HG03064 (cell line): ENCODE results near the gene C1QTNF6.

Experiments
- ATAC-seq: cut with Tn5 transposase; IDR thresholded peaks from one replicate; pipeline ENCODE4 v1.9.1; 2021; ENCODE audit warnings: low read depth; ENCODE audit not compliant: unreplicated experiment

The C1QTNF6 gene

GRCh38 chr22:37193629-37194191 lies 5.7 kb upstream of the C1QTNF6 start:
- ATAC-seq, result no peak

- no peak for ATAC-seq
Measured at GRCh38 chr22:37192741-37193140, 4.7 kb upstream of the C1QTNF6 start.

- ATAC-seq, result no peak
Measured at GRCh38 chr22:37192204-37192603, 4.2 kb upstream of the C1QTNF6 start.

GRCh38 chr22:37190262-37190780 lies 2.3 kb upstream of the C1QTNF6 start:
- no peak for ATAC-seq

- no peak for ATAC-seq
Measured at GRCh38 chr22:37188901-37189466, 937 bp upstream of the C1QTNF6 start.

- ATAC-seq, result no peak
Measured at GRCh38 chr22:37187552-37187890, 526 bp downstream of the C1QTNF6 start.

- no peak for ATAC-seq
Measured at GRCh38 chr22:37186997-37187522, 987 bp downstream of the C1QTNF6 start.

GRCh38 chr22:37186228-37186996 lies 1.6 kb downstream of the C1QTNF6 start:
- no peak for ATAC-seq

GRCh38 chr22:37185646-37186227 lies 2.3 kb downstream of the C1QTNF6 start:
- no peak for ATAC-seq

GRCh38 chr22:37184816-37185541 lies 3.1 kb downstream of the C1QTNF6 start:
- ATAC-seq, result no peak

GRCh38 chr22:37184380-37184755 lies 3.7 kb downstream of the C1QTNF6 start:
- no peak for ATAC-seq

- no peak for ATAC-seq
Measured at GRCh38 chr22:37183432-37184379, 4.3 kb downstream of the C1QTNF6 start.

- ATAC-seq, result no peak
Measured at GRCh38 chr22:37182949-37183245, 5.2 kb downstream of the C1QTNF6 start.

GRCh38 chr22:37182101-37182948 lies 5.7 kb downstream of the C1QTNF6 start:
- no peak for ATAC-seq

GRCh38 chr22:37181681-37182080 lies 6.4 kb downstream of the C1QTNF6 start:
- ATAC-seq, result no peak

GRCh38 chr22:37180531-37181231 lies 7.4 kb downstream of the C1QTNF6 start:
- no peak for ATAC-seq

- ATAC-seq, result no peak
Measured at GRCh38 chr22:37179622-37180420, 8.2 kb downstream of the C1QTNF6 start.

GRCh38 chr22:37179126-37179470 lies 8.9 kb downstream of the C1QTNF6 start:
- no peak for ATAC-seq
